ENCODE measurements around the gene MACROD1. TPM values are rescaled to one million over a fixed set of nuclear protein-coding genes. Genes with fewer than 3 reads are reported as not detected.

The MACROD1 gene
- total and polyA plus RNA-seq, 7 experiments from 2014 or later: 5.4 to 16.2 (median 9.7) TPM

DNA sequence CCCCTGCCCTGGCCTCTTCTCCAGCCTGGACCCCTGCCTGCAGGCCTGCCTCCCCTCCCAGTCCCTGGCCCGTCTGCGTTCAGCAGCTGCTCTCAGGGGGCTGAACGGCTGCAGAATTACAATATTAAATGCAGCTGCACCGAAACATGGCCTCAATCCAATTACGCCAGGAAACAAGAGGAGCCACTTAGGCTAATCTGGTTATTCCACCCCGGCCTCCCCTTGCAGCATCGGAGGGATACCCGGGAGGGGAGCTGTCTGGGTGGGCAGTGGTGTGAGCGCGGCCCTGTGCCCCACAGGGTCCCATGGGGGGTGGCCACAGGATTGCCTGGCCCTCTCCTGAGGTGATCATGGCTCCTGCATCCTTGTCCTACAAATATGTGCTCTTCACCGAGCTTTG lies 87.6 kb downstream of the MACROD1 start:
- Mint-ChIP-seq H3K9me3 (no peaks in the 10 kb centered on the region), H3K4me1 (peaks cover 0 to 5% (median 4%) of the 10 kb centered on the region in 7 donors), H3K4me3 (peak overlapping the region in 1 of 10 donors; percentile 26), H3K36me3 (no peaks in the 10 kb centered on the region), H3K27ac (no peak overlapping the region), H3K27me3 (no peaks in the 10 kb centered on the region)
- intact Hi-C loops (cut with micrococcal nuclease): no loop called here
- H3K9me3 ChIP-seq (ENCODE audit: control insufficient read depth in 2 of 3, low read length in 3 of 3): no peaks in the 10 kb centered on the region
- no peak overlapping the region for H3K27ac ChIP-seq (ENCODE audit: low read depth, low read length)
- DNase-seq: no peak
- no peaks in the 10 kb centered on the region for H3K4me1 ChIP-seq (ENCODE audit: control insufficient read depth in 2 of 2, insufficient read depth in 2 of 2, low read length in 2 of 2)
- no peaks in the 10 kb centered on the region for H3K36me3 ChIP-seq (ENCODE audit: control insufficient read depth in 2 of 3, insufficient read depth in 3 of 3, low read length in 3 of 3)
- H3K27me3 ChIP-seq (ENCODE audit: control insufficient read depth in 2 of 2, insufficient read depth in 2 of 2, low read length in 2 of 2): no peaks in the 10 kb centered on the region
- POLR2A ChIA-PET: no interaction called here
- ATAC-seq: no peak
- no peak overlapping the region for H3K4me3 ChIP-seq (ENCODE audit: low read length)
- CTCF ChIA-PET: no interaction called here

DNA sequence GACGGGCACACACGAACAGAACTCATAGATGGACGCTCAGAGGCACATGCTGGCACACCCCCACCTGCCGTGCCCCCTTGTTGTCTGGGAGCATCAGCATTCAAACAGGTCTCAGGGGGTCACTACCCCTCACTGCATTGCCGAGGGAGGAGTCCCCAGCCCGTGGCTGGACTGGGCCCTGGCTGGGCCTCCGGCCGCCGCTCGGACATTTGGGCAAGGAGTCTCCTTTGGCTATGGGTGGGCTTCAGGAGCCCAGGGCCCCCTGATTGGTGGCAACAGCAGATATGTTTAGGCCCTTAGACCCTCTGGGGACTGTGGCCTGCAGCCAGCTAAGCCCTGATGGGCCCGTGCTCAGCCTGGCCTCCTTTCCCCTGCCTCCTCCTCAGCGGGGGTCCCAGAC lies 88.3 kb downstream of the MACROD1 start:
- Histone ChIP-seq H3K27ac (ENCODE audit: low read depth, low read length) (no peak overlapping the region), H3K4me1 (ENCODE audit: control insufficient read depth in 2 of 2, insufficient read depth in 2 of 2, low read length in 2 of 2) (no peaks in the 10 kb centered on the region), H3K9me3 (ENCODE audit: control insufficient read depth in 2 of 3, low read length in 3 of 3) (no peaks in the 10 kb centered on the region), H3K36me3 (ENCODE audit: control insufficient read depth in 2 of 3, insufficient read depth in 3 of 3, low read length in 3 of 3) (no peaks in the 10 kb centered on the region), H3K27me3 (ENCODE audit: control insufficient read depth in 2 of 2, insufficient read depth in 2 of 2, low read length in 2 of 2) (no peaks in the 10 kb centered on the region), H3K4me3 (ENCODE audit: low read length) (no peak overlapping the region)
- CTCF ChIA-PET: no interaction called here
- Mint-ChIP-seq H3K36me3 (no peaks in the 10 kb centered on the region), H3K9me3 (no peaks in the 10 kb centered on the region), H3K4me1 (peaks cover 0 to 5% (median 4%) of the 10 kb centered on the region in 7 donors), H3K27ac (no peak overlapping the region), H3K27me3 (no peaks in the 10 kb centered on the region), H3K4me3 (no peak overlapping the region)
- POLR2A ChIA-PET: no interaction called here
- no peak for DNase-seq
- intact Hi-C loops (cut with micrococcal nuclease): no loop called here
- ATAC-seq: no peak

DNA sequence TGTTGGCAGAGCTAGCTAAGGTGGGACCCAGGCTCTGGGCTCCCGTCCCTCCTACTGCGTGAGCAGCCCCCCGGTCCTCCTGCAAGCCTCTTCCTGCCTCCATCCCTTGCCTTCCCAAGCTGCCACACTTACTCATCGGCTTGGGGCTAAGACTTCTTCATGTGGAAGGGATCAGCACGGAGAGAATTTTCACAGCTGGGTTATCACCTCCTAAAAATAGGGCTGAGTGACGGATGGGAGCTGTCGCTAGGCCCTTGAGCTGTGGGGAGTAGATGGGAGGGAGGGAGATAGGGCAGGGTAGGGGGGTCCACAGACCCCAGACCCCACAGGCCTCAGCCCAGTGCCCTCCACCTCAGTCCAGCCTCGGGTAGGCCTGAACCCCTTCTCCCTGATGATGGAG lies 89.2 kb downstream of the MACROD1 start:
- POLR2A ChIA-PET: no interaction called here
- ATAC-seq (no peak), DNase-seq (no peak)
- H3K36me3 Mint-ChIP-seq: no peaks in the 10 kb centered on the region
- H3K9me3 Mint-ChIP-seq: no peaks in the 10 kb centered on the region
- no peak overlapping the region for H3K4me3 Mint-ChIP-seq
- no peaks in the 10 kb centered on the region for H3K27me3 Mint-ChIP-seq
- Histone ChIP-seq H3K4me1 (ENCODE audit: control insufficient read depth in 2 of 2, insufficient read depth in 2 of 2, low read length in 2 of 2) (no peaks in the 10 kb centered on the region), H3K9me3 (ENCODE audit: control insufficient read depth in 2 of 3, low read length in 3 of 3) (no peaks in the 10 kb centered on the region), H3K36me3 (ENCODE audit: control insufficient read depth in 2 of 3, insufficient read depth in 3 of 3, low read length in 3 of 3) (no peaks in the 10 kb centered on the region), H3K4me3 (ENCODE audit: low read length) (no peak overlapping the region), H3K27me3 (ENCODE audit: control insufficient read depth in 2 of 2, insufficient read depth in 2 of 2, low read length in 2 of 2) (no peaks in the 10 kb centered on the region), H3K27ac (ENCODE audit: low read depth, low read length) (no peak overlapping the region)
- CTCF ChIA-PET: no interaction called here
- H3K27ac Mint-ChIP-seq: no peak overlapping the region
- intact Hi-C loops (cut with micrococcal nuclease): no loop called here
- peaks cover 0 to 5% (median 4%) of the 10 kb centered on the region in 7 donors for H3K4me1 Mint-ChIP-seq

DNA sequence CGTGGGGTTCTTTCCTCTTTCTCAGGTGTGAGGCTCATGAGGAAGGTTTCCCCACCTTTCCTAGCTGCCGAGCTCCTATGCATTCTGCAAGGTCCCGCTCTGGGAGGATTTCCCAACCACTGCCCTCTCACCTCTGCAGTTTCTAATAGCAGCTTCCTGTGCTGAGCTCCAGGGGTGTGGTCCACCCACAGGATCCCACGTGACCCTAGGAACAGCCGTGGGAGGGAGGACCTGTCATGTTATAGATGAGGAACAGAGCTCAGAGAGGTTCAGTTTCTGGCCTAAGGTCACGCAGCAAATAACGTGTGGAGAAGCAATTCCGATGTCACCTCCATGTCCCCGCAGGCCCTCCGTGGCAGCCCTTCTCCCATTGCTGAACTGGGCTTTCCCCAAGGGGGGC lies 91.7 kb downstream of the MACROD1 start:
- ChIA-PET POLR2A (interaction anchor here (0.6 kb wide), 1 partner anchor 34 kb away, joined by 3 read pairs; no protein-coding TSS in a partner anchor), CTCF (no interaction called here)
- H3K27me3 ChIP-seq (ENCODE audit: control insufficient read depth in 2 of 2, insufficient read depth in 2 of 2, low read length in 2 of 2): no peaks in the 10 kb centered on the region
- DNase-seq: peak in 1 of 9 donors; percentile 30
- Mint-ChIP-seq H3K36me3 (no peaks in the 10 kb centered on the region), H3K4me1 (peaks cover 0 to 5% (median 4%) of the 10 kb centered on the region in 7 donors), H3K27ac (no peak overlapping the region), H3K27me3 (no peaks in the 10 kb centered on the region), H3K4me3 (peak overlapping the region in 1 of 10 donors; percentile 30), H3K9me3 (no peaks in the 10 kb centered on the region)
- intact Hi-C loops (cut with micrococcal nuclease): no loop called here
- ATAC-seq: peak; percentile 62
- no peaks in the 10 kb centered on the region for H3K36me3 ChIP-seq (ENCODE audit: control insufficient read depth in 2 of 3, insufficient read depth in 3 of 3, low read length in 3 of 3)
- no peak overlapping the region for H3K4me3 ChIP-seq (ENCODE audit: low read length)
- no peaks in the 10 kb centered on the region for H3K9me3 ChIP-seq (ENCODE audit: control insufficient read depth in 2 of 3, low read length in 3 of 3)
- no peak overlapping the region for H3K27ac ChIP-seq (ENCODE audit: low read depth, low read length)
- no peaks in the 10 kb centered on the region for H3K4me1 ChIP-seq (ENCODE audit: control insufficient read depth in 2 of 2, insufficient read depth in 2 of 2, low read length in 2 of 2)

DNA sequence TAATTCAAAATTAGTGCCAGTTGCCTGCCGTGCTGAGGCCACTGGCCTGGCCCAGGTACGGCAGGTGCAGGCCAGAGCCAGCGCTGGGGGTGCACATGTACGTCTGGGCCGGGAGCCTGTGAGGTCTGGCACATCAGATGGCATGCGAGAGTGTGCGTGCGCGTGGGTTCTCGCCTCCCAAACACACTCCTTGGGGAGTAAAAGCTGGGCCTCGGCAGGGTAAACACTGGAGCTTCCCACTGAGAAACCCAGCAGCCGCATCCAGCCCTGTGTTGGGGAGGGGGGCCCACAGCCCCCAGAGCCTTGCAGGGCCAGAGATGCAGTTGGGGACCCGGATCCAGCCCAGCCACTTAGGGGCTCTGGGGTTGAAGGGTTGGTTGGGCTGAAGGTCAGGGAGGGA lies 92.4 kb downstream of the MACROD1 start:
- no peaks in the 10 kb centered on the region for H3K36me3 Mint-ChIP-seq
- no peak overlapping the region for H3K27ac Mint-ChIP-seq
- H3K27ac ChIP-seq (ENCODE audit: low read depth, low read length): no peak overlapping the region
- H3K4me1 Mint-ChIP-seq: peaks cover 0 to 5% (median 4%) of the 10 kb centered on the region in 7 donors
- no peak overlapping the region for H3K4me3 Mint-ChIP-seq
- no peaks in the 10 kb centered on the region for H3K4me1 ChIP-seq (ENCODE audit: control insufficient read depth in 2 of 2, insufficient read depth in 2 of 2, low read length in 2 of 2)
- DNase-seq (no peak), ATAC-seq (no peak)
- H3K9me3 ChIP-seq (ENCODE audit: control insufficient read depth in 2 of 3, low read length in 3 of 3): no peaks in the 10 kb centered on the region
- no peaks in the 10 kb centered on the region for H3K9me3 Mint-ChIP-seq
- intact Hi-C loops (cut with micrococcal nuclease): no loop called here
- ChIA-PET POLR2A (interaction anchor here (0.6 kb wide), 1 partner anchor 35 kb away, joined by 3 read pairs; no protein-coding TSS in a partner anchor), CTCF (no interaction called here)
- H3K4me3 ChIP-seq (ENCODE audit: low read length): no peak overlapping the region
- no peaks in the 10 kb centered on the region for H3K36me3 ChIP-seq (ENCODE audit: control insufficient read depth in 2 of 3, insufficient read depth in 3 of 3, low read length in 3 of 3)
- H3K27me3 ChIP-seq (ENCODE audit: control insufficient read depth in 2 of 2, insufficient read depth in 2 of 2, low read length in 2 of 2): no peaks in the 10 kb centered on the region
- H3K27me3 Mint-ChIP-seq: no peaks in the 10 kb centered on the region

DNA sequence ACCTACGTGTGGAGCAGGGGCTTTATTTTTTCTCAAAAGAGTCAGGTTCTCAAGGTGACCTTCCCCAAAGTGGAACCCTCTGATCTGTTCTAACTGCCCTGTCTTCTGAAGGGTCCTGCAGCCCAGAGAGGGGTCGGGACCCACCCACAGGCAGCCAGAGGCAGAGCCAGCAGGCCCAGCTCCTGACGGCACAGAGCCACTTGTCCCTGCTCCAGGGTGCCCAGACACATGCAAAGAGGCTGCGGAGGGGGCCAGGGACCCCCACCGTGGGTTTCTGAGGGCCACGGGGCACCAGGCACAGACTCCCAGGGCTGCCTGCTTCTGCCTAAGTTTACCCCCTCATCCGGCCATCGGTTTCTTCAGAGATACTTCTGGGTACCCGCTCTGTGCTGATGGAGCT lies 93.0 kb downstream of the MACROD1 start:
- Histone ChIP-seq H3K4me1 (ENCODE audit: control insufficient read depth in 2 of 2, insufficient read depth in 2 of 2, low read length in 2 of 2) (no peaks in the 10 kb centered on the region), H3K9me3 (ENCODE audit: control insufficient read depth in 2 of 3, low read length in 3 of 3) (no peaks in the 10 kb centered on the region), H3K4me3 (ENCODE audit: low read length) (no peak overlapping the region), H3K27me3 (ENCODE audit: control insufficient read depth in 2 of 2, insufficient read depth in 2 of 2, low read length in 2 of 2) (no peaks in the 10 kb centered on the region), H3K27ac (ENCODE audit: low read depth, low read length) (no peak overlapping the region), H3K36me3 (ENCODE audit: control insufficient read depth in 2 of 3, insufficient read depth in 3 of 3, low read length in 3 of 3) (no peaks in the 10 kb centered on the region)
- Mint-ChIP-seq H3K36me3 (no peaks in the 10 kb centered on the region), H3K27me3 (no peaks in the 10 kb centered on the region), H3K27ac (no peak overlapping the region), H3K4me1 (peaks cover 0 to 5% (median 4%) of the 10 kb centered on the region in 7 donors), H3K4me3 (no peak overlapping the region), H3K9me3 (no peaks in the 10 kb centered on the region)
- CTCF ChIA-PET: no interaction called here
- POLR2A ChIA-PET: no interaction called here
- no peak for DNase-seq
- intact Hi-C loops (cut with micrococcal nuclease): no loop called here
- ATAC-seq: no peak

DNA sequence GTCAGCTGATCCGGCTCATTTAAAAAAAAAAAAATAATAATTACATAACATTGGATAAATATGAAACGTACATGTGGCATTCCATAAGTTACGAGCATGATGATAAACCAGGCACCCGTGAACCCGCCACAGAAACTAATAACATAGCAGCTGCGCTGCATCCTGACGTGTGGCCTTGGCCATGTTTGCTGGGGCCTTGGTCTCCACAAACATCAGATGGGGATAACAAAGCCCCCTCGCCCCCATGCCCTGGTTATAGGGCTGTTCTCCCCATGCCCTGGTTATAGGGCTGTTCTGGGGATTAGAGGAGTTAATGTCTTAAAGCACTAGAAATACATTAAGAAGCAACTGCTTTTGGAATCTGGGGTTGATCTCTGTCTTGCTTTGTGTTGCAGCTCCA lies 93.5 kb downstream of the MACROD1 start:
- DNase-seq (no peak), ATAC-seq (no peak)
- Histone ChIP-seq H3K4me3 (ENCODE audit: low read length) (no peak overlapping the region), H3K27ac (ENCODE audit: low read depth, low read length) (no peak overlapping the region), H3K9me3 (ENCODE audit: control insufficient read depth in 2 of 3, low read length in 3 of 3) (no peaks in the 10 kb centered on the region), H3K27me3 (ENCODE audit: control insufficient read depth in 2 of 2, insufficient read depth in 2 of 2, low read length in 2 of 2) (no peaks in the 10 kb centered on the region), H3K4me1 (ENCODE audit: control insufficient read depth in 2 of 2, insufficient read depth in 2 of 2, low read length in 2 of 2) (no peaks in the 10 kb centered on the region), H3K36me3 (ENCODE audit: control insufficient read depth in 2 of 3, insufficient read depth in 3 of 3, low read length in 3 of 3) (no peaks in the 10 kb centered on the region)
- no peak overlapping the region for H3K27ac Mint-ChIP-seq
- H3K36me3 Mint-ChIP-seq: no peaks in the 10 kb centered on the region
- ChIA-PET CTCF (no interaction called here), POLR2A (no interaction called here)
- intact Hi-C loops (cut with micrococcal nuclease): no loop called here
- no peaks in the 10 kb centered on the region for H3K9me3 Mint-ChIP-seq
- H3K27me3 Mint-ChIP-seq: no peaks in the 10 kb centered on the region
- no peak overlapping the region for H3K4me3 Mint-ChIP-seq
- peaks cover 0 to 5% (median 4%) of the 10 kb centered on the region in 7 donors for H3K4me1 Mint-ChIP-seq
